Liver (tissue), 3 donors: ENCODE results near the gene ACSF2.

Experiments used
- MAX ChIP-seq: IDR thresholded peaks from 2 replicates; pipeline ENCODE4 v1.6.1; 2016; ENCODE audit warnings: antibody characterized with exemption
- RAD21 ChIP-seq, 2 donors: IDR thresholded peaks; 2 replicates each; pipeline ENCODE4 v1.6.1; 2016; ENCODE audit warnings: antibody characterized with exemption in 2 of 2, mild to moderate bottlenecking in 2 of 2
- REST ChIP-seq: IDR thresholded peaks from 2 replicates; pipeline ENCODE4 v1.6.1; 2016; ENCODE audit warnings: antibody characterized with exemption, mild to moderate bottlenecking
- RXRA ChIP-seq, 2 donors: IDR thresholded peaks; 2 replicates each; pipeline ENCODE4 v1.6.1; 2017 to 2018; ENCODE audit warnings: antibody characterized with exemption in 2 of 2, mild to moderate bottlenecking in 1 of 2
- TAF1 ChIP-seq: conservative IDR thresholded peaks from 2 replicates; pipeline ENCODE4 v1.6.1; 2016; ENCODE audit warnings: antibody characterized with exemption, mild to moderate bottlenecking
- YY1 ChIP-seq: IDR thresholded peaks from 2 replicates; pipeline ENCODE4 v1.6.1; 2016; ENCODE audit warnings: antibody characterized with exemption, mild to moderate bottlenecking
- TF ChIP-seq, protein P1 (sequence below): fragments of 150-350 bp; IDR thresholded peaks from 2 replicates; pipeline ENCODE4 v1.5.1; 2017; ENCODE audit warnings: improper control_type of control experiment, low read depth, low read length; ENCODE audit not compliant: missing input control
- TF ChIP-seq, protein P2 (sequence below): IDR thresholded peaks from 2 replicates; pipeline ENCODE4 v1.6.1; 2016; ENCODE audit warnings: antibody characterized with exemption
- TF ChIP-seq, protein P3 (sequence below): IDR thresholded peaks from 2 replicates; pipeline ENCODE4 v1.6.1; 2016; ENCODE audit warnings: antibody characterized with exemption
- donor health status: healthy.
- donor health status: healthy.

- TF ChIP-seq TAF1 (no peak), RAD21 (IDR thresholded peaks at IDR 0.05) (peak in 1 of 2 donors; percentile 29), REST (no peak), YY1 (no peak), MAX (no peak), RXRA (IDR thresholded peaks at IDR 0.05) (peak; percentile 47 to 60)
- TF ChIP-seq, protein P1, sequence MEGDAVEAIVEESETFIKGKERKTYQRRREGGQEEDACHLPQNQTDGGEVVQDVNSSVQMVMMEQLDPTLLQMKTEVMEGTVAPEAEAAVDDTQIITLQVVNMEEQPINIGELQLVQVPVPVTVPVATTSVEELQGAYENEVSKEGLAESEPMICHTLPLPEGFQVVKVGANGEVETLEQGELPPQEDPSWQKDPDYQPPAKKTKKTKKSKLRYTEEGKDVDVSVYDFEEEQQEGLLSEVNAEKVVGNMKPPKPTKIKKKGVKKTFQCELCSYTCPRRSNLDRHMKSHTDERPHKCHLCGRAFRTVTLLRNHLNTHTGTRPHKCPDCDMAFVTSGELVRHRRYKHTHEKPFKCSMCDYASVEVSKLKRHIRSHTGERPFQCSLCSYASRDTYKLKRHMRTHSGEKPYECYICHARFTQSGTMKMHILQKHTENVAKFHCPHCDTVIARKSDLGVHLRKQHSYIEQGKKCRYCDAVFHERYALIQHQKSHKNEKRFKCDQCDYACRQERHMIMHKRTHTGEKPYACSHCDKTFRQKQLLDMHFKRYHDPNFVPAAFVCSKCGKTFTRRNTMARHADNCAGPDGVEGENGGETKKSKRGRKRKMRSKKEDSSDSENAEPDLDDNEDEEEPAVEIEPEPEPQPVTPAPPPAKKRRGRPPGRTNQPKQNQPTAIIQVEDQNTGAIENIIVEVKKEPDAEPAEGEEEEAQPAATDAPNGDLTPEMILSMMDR: no peak
- TF ChIP-seq, protein P2, sequence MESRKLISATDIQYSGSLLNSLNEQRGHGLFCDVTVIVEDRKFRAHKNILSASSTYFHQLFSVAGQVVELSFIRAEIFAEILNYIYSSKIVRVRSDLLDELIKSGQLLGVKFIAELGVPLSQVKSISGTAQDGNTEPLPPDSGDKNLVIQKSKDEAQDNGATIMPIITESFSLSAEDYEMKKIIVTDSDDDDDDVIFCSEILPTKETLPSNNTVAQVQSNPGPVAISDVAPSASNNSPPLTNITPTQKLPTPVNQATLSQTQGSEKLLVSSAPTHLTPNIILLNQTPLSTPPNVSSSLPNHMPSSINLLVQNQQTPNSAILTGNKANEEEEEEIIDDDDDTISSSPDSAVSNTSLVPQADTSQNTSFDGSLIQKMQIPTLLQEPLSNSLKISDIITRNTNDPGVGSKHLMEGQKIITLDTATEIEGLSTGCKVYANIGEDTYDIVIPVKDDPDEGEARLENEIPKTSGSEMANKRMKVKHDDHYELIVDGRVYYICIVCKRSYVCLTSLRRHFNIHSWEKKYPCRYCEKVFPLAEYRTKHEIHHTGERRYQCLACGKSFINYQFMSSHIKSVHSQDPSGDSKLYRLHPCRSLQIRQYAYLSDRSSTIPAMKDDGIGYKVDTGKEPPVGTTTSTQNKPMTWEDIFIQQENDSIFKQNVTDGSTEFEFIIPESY: no peak
- TF ChIP-seq, protein P3, sequence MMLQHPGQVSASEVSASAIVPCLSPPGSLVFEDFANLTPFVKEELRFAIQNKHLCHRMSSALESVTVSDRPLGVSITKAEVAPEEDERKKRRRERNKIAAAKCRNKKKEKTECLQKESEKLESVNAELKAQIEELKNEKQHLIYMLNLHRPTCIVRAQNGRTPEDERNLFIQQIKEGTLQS: no peak
Measured at GRCh38 chr17:50514936-50515702, 89.1 kb downstream of the ACSF2 start.
